A549 (cell line): Measurements from ENCODE around the gene AQP2. TPM values are rescaled to one million over a fixed set of nuclear protein-coding genes. Genes with fewer than 3 reads are reported as not detected.

Source experiments
- ATAC-seq, 2 experiments: fragments of 200-7000 bp in 1 of 2; fragments of >200 bp in 1 of 2; cut with Nextera tagmentation in 1 of 2; cut with Tn5 transposase in 1 of 2; 3 replicates each; pipeline versions ENCODE4 v1.8.0 to v1.9.1; 2018 to 2020; ENCODE audit warnings: mild to moderate bottlenecking in 1 of 2, moderate library complexity in 1 of 2
- CTCF ChIA-PET: fragments of 300-600 bp; sonication (Branson Sonifier 250); formaldehyde crosslinking; extraction: SDS; loops from one replicate; lab custom pipeline; 2021; ENCODE audit warnings: antibody characterized with exemption, inconsistent platforms; lab: Yijun Ruan, JAX
- POLR2A ChIA-PET: fragments of 350-600 bp; formaldehyde crosslinking; extraction: SDS; loops from one replicate; lab custom pipeline; 2021; ENCODE audit warnings: antibody characterized with exemption, inconsistent platforms; lab: Yijun Ruan, JAX
- DNase-seq, 2 experiments: peaks; one replicate each; pipeline versions ENCODE4 v3.0.0 to v3.0.0-alpha.2; 2011 to 2016; ENCODE audit warnings: low read depth in 1 of 2, low spot score in 1 of 2
- FAIRE-seq: peaks from 2 replicates; lab custom pipeline; 2011; peaks lifted over from hg19 to GRCh38; lab: Jason Lieb, UNC
- H3K27ac ChIP-seq, 2 experiments: fragments of >200 bp; sonication (Bioruptor Twin); formaldehyde crosslinking; 3 replicates each; pipeline ENCODE4 v1.5.1; 2016 to 2017
- H3K4me1 ChIP-seq: fragments of >200 bp; sonication (Bioruptor Twin); formaldehyde crosslinking; 3 replicates; pipeline ENCODE4 v1.6.1; 2016
- H3K4me2 ChIP-seq: fragments of >200 bp; sonication (Bioruptor Twin); formaldehyde crosslinking; 3 replicates; pipeline ENCODE4 v1.6.1; 2016
- H3K4me3 ChIP-seq: fragments of >200 bp; sonication (Bioruptor Twin); formaldehyde crosslinking; 3 replicates; pipeline ENCODE4 v1.5.1; 2016
- H3K9me3 ChIP-seq: fragments of >200 bp; sonication (Bioruptor Twin); formaldehyde crosslinking; 3 replicates; pipeline ENCODE4 v1.6.1; 2016
- CBX2 ChIP-seq: fragments of 200-600 bp; sonication (generic); IDR thresholded peaks from 2 replicates; pipeline ENCODE4 v1.6.1; 2016; ENCODE audit warnings: low read depth, mild to moderate bottlenecking, borderline replicate concordance
- CBX8 ChIP-seq: fragments of 200-600 bp; sonication (generic); IDR thresholded peaks from 2 replicates; pipeline ENCODE4 v1.6.1; 2016
- CEBPB ChIP-seq, 2 experiments: fragments of >200 bp in 1 of 2; sonication (Bioruptor Twin) in 1 of 2; formaldehyde crosslinking in 1 of 2; IDR thresholded peaks; 2 replicates each; pipeline ENCODE4 v1.6.1; 2012 to 2016
- EHF ChIP-seq: fragments of 250-450 bp; sonication (Bioruptor Pico); IDR thresholded peaks from 2 replicates; pipeline ENCODE4 v1.5.0; 2020; ENCODE audit warnings: mild to moderate bottlenecking
- GATA3 ChIP-seq: IDR thresholded peaks from 2 replicates; pipeline ENCODE4 v1.6.1; 2012; ENCODE audit warnings: borderline replicate concordance
- JUNB ChIP-seq: fragments of >200 bp; sonication (Bioruptor Twin); formaldehyde crosslinking; IDR thresholded peaks from 2 replicates; pipeline ENCODE4 v1.6.1; 2016
- KDM1A ChIP-seq: fragments of 200-600 bp; sonication (generic); IDR thresholded peaks from 2 replicates; pipeline ENCODE4 v1.6.1; 2016; ENCODE audit warnings: low read depth, mild to moderate bottlenecking
- MAFK ChIP-seq: fragments of 450-650 bp; IDR thresholded peaks from 2 replicates; pipeline ENCODE4 v1.6.1; 2014; ENCODE audit not compliant: partially characterized antibody
- MAZ ChIP-seq: fragments of 150-350 bp; IDR thresholded peaks from 2 replicates; pipeline ENCODE4 v1.6.1; 2014; ENCODE audit warnings: antibody characterized with exemption, low read depth, low read length, borderline replicate concordance
- NFE2L2 ChIP-seq: fragments of 150-350 bp; conservative IDR thresholded peaks from 2 replicates; pipeline ENCODE4 v1.6.1; 2014; ENCODE audit warnings: low read length
- PBX3 ChIP-seq: IDR thresholded peaks from 2 replicates; pipeline ENCODE4 v1.6.1; 2012
- RAD21 ChIP-seq, 2 experiments: fragments of >200 bp in 1 of 2; sonication (Bioruptor Twin) in 1 of 2; formaldehyde crosslinking in 1 of 2; IDR thresholded peaks in 1 of 2; conservative IDR thresholded peaks in 1 of 2; 2 replicates in 1 of 2; 3 replicates in 1 of 2; pipeline ENCODE4 v1.6.1; 2012 to 2018; ENCODE audit warnings: inconsistent platforms in 1 of 2
- RARB ChIP-seq: fragments of 250-450 bp; sonication (Bioruptor Pico); IDR thresholded peaks from 2 replicates; pipeline ENCODE4 v1.8.0; 2021; ENCODE audit warnings: mild to moderate bottlenecking, moderate library complexity
- SMC3 ChIP-seq: fragments of >200 bp; sonication (Bioruptor Twin); formaldehyde crosslinking; IDR thresholded peaks from 3 replicates; pipeline ENCODE4 v1.6.1; 2018; ENCODE audit warnings: inconsistent platforms
- ZSCAN20 ChIP-seq: fragments of 250-450 bp; sonication (Bioruptor Pico); IDR thresholded peaks from 2 replicates; pipeline ENCODE4 v1.8.0; 2022; ENCODE audit warnings: mild to moderate bottlenecking, moderate library complexity
- WGBS: methylation state at CpG from one replicate; pipeline ENCODE4 v1.1.6; 2017; ENCODE audit errors: missing lambda C conversion rate; 5-methylcytosine and 5-hydroxymethylcytosine counted together
- polyA plus RNA-seq, 4 experiments: library from polyadenylated mRNA; depleted of rRNA in 3 of 4; stranded (reverse); fragments of >200 nt; fragmentation: RNase III in 1 of 4; extraction: RNeasy Plus Mini Kit Qiagen cat#74134 plus additional on column Dnase treatment in 1 of 4; gene quantifications; 2 replicates in 3 of 4; 3 replicates in 1 of 4; pipeline ENCODE4 v1.2.3, GENCODE V29; 2011 to 2017

AQP2 gene
- polyA plus RNA-seq, 2 of the 4 experiments (the other 2 are of a cell fraction), result not detected

- ChIA-PET CTCF (interaction anchor here (0.9 to 5.9 kb wide), 7 partner anchors 10 to 107 kb away, joined by 3 to 45 read pairs (median 6); no protein-coding TSS in a partner anchor), POLR2A (no interaction called here)
- no peak for TF ChIP-seq ZSCAN20 (CRISPR knock-in tag)
- TF ChIP-seq RAD21 (conservative IDR thresholded peaks at IDR 0.05 in 1 of 2, IDR thresholded peaks at IDR 0.05 in 1 of 2), result no peak
- no peak for TF ChIP-seq GATA3
- TF ChIP-seq EHF (CRISPR knock-in tag), result no peak
- TF ChIP-seq SMC3, result no peak
- no peak for TF ChIP-seq KDM1A
- TF ChIP-seq MAZ, result no peak
- DNase-seq (no peak), ATAC-seq (no peak), FAIRE-seq (no peak)
- Histone ChIP-seq H3K4me1 (peaks cover 7% of the 10 kb centered on the region; the same call in 2 of the 3 replicates), H3K4me2 (no peak overlapping the region), H3K9me3 (no peaks in the 10 kb centered on the region), H3K27ac (no peak overlapping the region), H3K4me3 (no peak overlapping the region)
- 82% methylated on average over 8 of the region's 8 CpGs for WGBS
Observed at GRCh38 chr12:49932533-49933130, 17.9 kb upstream of the AQP2 start.

GRCh38 chr12:49933796-49934195 is 16.7 kb upstream of the AQP2 start:
- no peak overlapping the region for H3K4me2 ChIP-seq
- no peak for TF ChIP-seq MAFK
- no peak for TF ChIP-seq PBX3
- no peak for TF ChIP-seq CBX8
- no peak for TF ChIP-seq RARB (CRISPR knock-in tag)
- no peak for TF ChIP-seq MAZ
- TF ChIP-seq NFE2L2, result no peak
- TF ChIP-seq, all 56 proteins: peak for 0
- DNase-seq, result no peak
- no peaks in the 10 kb centered on the region for H3K9me3 ChIP-seq
- WGBS, result 85% methylated on average over 5 of the region's 5 CpGs
- no peak for ATAC-seq
- H3K4me1 ChIP-seq, result peaks cover 7% of the 10 kb centered on the region; the same call in 2 of the 3 replicates
- no peak overlapping the region for H3K27ac ChIP-seq
- no peak overlapping the region for H3K4me3 ChIP-seq
- POLR2A ChIA-PET, result no interaction called here
- no peak for FAIRE-seq
- CTCF ChIA-PET, result interaction anchor here (0.6 to 5.9 kb wide), 7 partner anchors 8 to 1935 kb away, joined by 3 to 45 read pairs (median 6); no protein-coding TSS in a partner anchor

GRCh38 chr12:49934505-49934904 is 16.0 kb upstream of the AQP2 start:
- TF ChIP-seq JUNB (no peak), MAFK (peak; percentile 26)
- TF ChIP-seq, all 56 proteins: peak for 1
- ChIA-PET CTCF (interaction anchor here (5.9 kb wide), 1 partner anchor 11 kb away, joined by 45 read pairs; no protein-coding TSS in a partner anchor), POLR2A (no interaction called here)
- H3K9me3 ChIP-seq, result no peaks in the 10 kb centered on the region
- peaks cover 7% of the 10 kb centered on the region; the same call in 2 of the 3 replicates for H3K4me1 ChIP-seq
- H3K27ac ChIP-seq, result no peak overlapping the region
- no peak overlapping the region for H3K4me2 ChIP-seq
- DNase-seq, result no peak
- 91% methylated on average over 3 of the region's 3 CpGs for WGBS
- no peak overlapping the region for H3K4me3 ChIP-seq
- ATAC-seq, result no peak
- FAIRE-seq, result no peak

GRCh38 chr12:49936925-49937324 is 13.6 kb upstream of the AQP2 start:
- ChIA-PET CTCF (interaction anchor here (1.7 to 2.7 kb wide), 4 partner anchors 8 to 133 kb away, joined by 4 to 18 read pairs (median 10); no protein-coding TSS in a partner anchor), POLR2A (no interaction called here)
- Histone ChIP-seq H3K4me1 (no peaks in the 10 kb centered on the region), H3K27ac (no peak overlapping the region), H3K9me3 (no peaks in the 10 kb centered on the region), H3K4me3 (no peak overlapping the region), H3K4me2 (no peak overlapping the region)
- FAIRE-seq, result no peak
- DNase-seq, result no peak
- ATAC-seq, result no peak
- WGBS, result 64% methylated on average over 3 of the region's 3 CpGs
- TF ChIP-seq CBX2 (no peak), RAD21 (conservative IDR thresholded peaks at IDR 0.05 in 1 of 2, IDR thresholded peaks at IDR 0.05 in 1 of 2) (no peak), EHF (CRISPR knock-in tag) (no peak), CEBPB (IDR thresholded peaks at IDR 0.05) (peak in 1 of 2 experiments; percentile 48; a peak in 1 of 4 replicates)
